OCI-LY3 (cell line): ENCODE measurements around the gene ENGASE.

Source experiments
- EZH2phosphoT487 ChIP-seq: fragments of 200-600 bp; shearing (Covaris generic); IDR thresholded peaks from 2 replicates; pipeline ENCODE4 v1.6.1; 2018; ENCODE audit warnings: antibody characterized with exemption, mixed run types, low read depth
- TF ChIP-seq, protein P1 (sequence below): fragments of 200-600, 300-600 bp; sonication (generic); IDR thresholded peaks from 2 replicates; pipeline ENCODE4 v1.5.1; 2014; ENCODE audit warnings: antibody characterized with exemption, low read length, low read depth

GRCh38 chr17:79120259-79120658 lies 45.6 kb downstream of the ENGASE start:
- TF ChIP-seq, protein P1, sequence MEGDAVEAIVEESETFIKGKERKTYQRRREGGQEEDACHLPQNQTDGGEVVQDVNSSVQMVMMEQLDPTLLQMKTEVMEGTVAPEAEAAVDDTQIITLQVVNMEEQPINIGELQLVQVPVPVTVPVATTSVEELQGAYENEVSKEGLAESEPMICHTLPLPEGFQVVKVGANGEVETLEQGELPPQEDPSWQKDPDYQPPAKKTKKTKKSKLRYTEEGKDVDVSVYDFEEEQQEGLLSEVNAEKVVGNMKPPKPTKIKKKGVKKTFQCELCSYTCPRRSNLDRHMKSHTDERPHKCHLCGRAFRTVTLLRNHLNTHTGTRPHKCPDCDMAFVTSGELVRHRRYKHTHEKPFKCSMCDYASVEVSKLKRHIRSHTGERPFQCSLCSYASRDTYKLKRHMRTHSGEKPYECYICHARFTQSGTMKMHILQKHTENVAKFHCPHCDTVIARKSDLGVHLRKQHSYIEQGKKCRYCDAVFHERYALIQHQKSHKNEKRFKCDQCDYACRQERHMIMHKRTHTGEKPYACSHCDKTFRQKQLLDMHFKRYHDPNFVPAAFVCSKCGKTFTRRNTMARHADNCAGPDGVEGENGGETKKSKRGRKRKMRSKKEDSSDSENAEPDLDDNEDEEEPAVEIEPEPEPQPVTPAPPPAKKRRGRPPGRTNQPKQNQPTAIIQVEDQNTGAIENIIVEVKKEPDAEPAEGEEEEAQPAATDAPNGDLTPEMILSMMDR, result no peak
- TF ChIP-seq EZH2phosphoT487, result no peak
